ENCODE results near the gene GALNT9.

GALNT9 gene

DNA sequence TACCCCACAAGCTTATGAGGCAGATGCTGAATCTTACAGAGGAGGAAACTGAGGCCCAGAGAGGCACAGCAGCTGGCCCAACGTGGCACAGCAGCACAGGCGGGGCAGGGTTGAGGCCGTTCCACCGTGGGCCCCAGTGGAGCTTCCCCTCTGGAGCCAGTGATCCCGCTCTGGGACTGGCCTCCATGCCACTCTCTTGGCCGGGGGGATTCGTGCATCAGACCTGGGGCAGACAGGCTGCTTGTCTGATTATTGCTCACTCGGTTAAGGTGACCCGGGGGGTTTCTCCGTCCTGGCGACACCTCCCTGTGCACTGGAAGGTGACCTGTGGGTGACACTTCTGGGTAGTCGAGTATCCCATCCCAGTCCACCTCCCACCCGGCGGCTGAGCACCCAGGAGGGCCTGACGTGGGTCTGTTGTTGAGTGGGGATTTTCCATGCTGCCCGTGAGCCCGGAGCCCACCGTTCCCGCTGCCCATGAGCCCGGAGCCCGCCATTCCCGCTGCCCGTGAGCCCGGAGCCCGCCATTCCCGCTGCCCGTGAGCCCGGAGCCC is 157.3 kb downstream of the GALNT9 start:
- TF ChIP-seq, protein P1, sequence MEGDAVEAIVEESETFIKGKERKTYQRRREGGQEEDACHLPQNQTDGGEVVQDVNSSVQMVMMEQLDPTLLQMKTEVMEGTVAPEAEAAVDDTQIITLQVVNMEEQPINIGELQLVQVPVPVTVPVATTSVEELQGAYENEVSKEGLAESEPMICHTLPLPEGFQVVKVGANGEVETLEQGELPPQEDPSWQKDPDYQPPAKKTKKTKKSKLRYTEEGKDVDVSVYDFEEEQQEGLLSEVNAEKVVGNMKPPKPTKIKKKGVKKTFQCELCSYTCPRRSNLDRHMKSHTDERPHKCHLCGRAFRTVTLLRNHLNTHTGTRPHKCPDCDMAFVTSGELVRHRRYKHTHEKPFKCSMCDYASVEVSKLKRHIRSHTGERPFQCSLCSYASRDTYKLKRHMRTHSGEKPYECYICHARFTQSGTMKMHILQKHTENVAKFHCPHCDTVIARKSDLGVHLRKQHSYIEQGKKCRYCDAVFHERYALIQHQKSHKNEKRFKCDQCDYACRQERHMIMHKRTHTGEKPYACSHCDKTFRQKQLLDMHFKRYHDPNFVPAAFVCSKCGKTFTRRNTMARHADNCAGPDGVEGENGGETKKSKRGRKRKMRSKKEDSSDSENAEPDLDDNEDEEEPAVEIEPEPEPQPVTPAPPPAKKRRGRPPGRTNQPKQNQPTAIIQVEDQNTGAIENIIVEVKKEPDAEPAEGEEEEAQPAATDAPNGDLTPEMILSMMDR (IDR thresholded peaks at IDR 0.05) = no peak
- DNase-seq = no peak
- Mint-ChIP-seq H3K4me1 (peaks cover 45% of the 10 kb centered on the region), H3K4me3 (no peak overlapping the region), H3K27me3 (ENCODE audit: low read depth, poor library complexity) (peaks cover 20% of the 10 kb centered on the region), H3K9me3 (peaks cover 3% of the 10 kb centered on the region), H3K27ac (no peak overlapping the region), H3K36me3 (ENCODE audit: low read depth) (no peaks in the 10 kb centered on the region)

GRCh38 chr12:132171293-132171967 is 158.0 kb downstream of the GALNT9 start:
- TF ChIP-seq, protein P1 (IDR thresholded peaks at IDR 0.05) = no peak
- Mint-ChIP-seq H3K9me3 (peaks cover 8% of the 10 kb centered on the region), H3K4me3 (no peak overlapping the region), H3K4me1 (peaks cover 39% of the 10 kb centered on the region), H3K27ac (no peak overlapping the region), H3K27me3 (ENCODE audit: low read depth, poor library complexity) (peaks cover 22% of the 10 kb centered on the region), H3K36me3 (ENCODE audit: low read depth) (no peaks in the 10 kb centered on the region)
- no peak for DNase-seq

GRCh38 chr12:132170637-132171292 is 158.6 kb downstream of the GALNT9 start:
- peaks cover 36% of the 10 kb centered on the region for H3K4me1 Mint-ChIP-seq
- no peak for DNase-seq
- H3K36me3 Mint-ChIP-seq (ENCODE audit: low read depth) = no peaks in the 10 kb centered on the region
- H3K27ac Mint-ChIP-seq = no peak overlapping the region
- TF ChIP-seq, protein P1 (IDR thresholded peaks at IDR 0.05) = no peak
- peaks cover 26% of the 10 kb centered on the region for H3K27me3 Mint-ChIP-seq (ENCODE audit: low read depth, poor library complexity)
- no peak overlapping the region for H3K4me3 Mint-ChIP-seq
- H3K9me3 Mint-ChIP-seq = peaks cover 13% of the 10 kb centered on the region

- Mint-ChIP-seq H3K4me1 (peaks cover 36% of the 10 kb centered on the region), H3K36me3 (ENCODE audit: low read depth) (no peaks in the 10 kb centered on the region), H3K4me3 (no peak overlapping the region), H3K27ac (no peak overlapping the region), H3K27me3 (ENCODE audit: low read depth, poor library complexity) (peaks cover 26% of the 10 kb centered on the region), H3K9me3 (peaks cover 13% of the 10 kb centered on the region)
- no peak for DNase-seq
- TF ChIP-seq, protein P1 (IDR thresholded peaks at IDR 0.05) = no peak
These were observed 159.2 kb downstream of the GALNT9 start for GRCh38 chr12:132170094-132170636.

GRCh38 chr12:132169376-132169775 is 160.0 kb downstream of the GALNT9 start:
- Mint-ChIP-seq H3K9me3 (peaks cover 13% of the 10 kb centered on the region), H3K4me1 (peaks cover 31% of the 10 kb centered on the region), H3K4me3 (no peak overlapping the region), H3K27me3 (ENCODE audit: low read depth, poor library complexity) (peaks cover 26% of the 10 kb centered on the region), H3K36me3 (ENCODE audit: low read depth) (no peaks in the 10 kb centered on the region), H3K27ac (no peak overlapping the region)
- TF ChIP-seq, protein P1 (IDR thresholded peaks at IDR 0.05) = no peak
- DNase-seq = no peak

All from nephron progenitor cell (in vitro differentiated cells).